ENCODE results near the gene ATP2C1. TPM values are rescaled to one million over a fixed set of nuclear protein-coding genes. Genes with fewer than 3 reads are reported as not detected.

ATP2C1 gene
- total and polyA plus RNA-seq, 9 of the 15 experiments (the other 6 are each of a cell fraction or from before 2014, with no cell fraction given), result 10.0 to 53.5 (median 27.9) TPM

- TF ChIP-seq REST (IDR thresholded peaks at IDR 0.05; ENCODE audit: borderline replicate concordance), result no peak
- 0 out of 2 replicates have a peak, but pooled peaks have one; percentile 55 for TF ChIP-seq REST (CRISPR knock-in tag; IDR thresholded peaks at IDR 0.05; ENCODE audit: low read depth)
- peak; percentile 70 for TF ChIP-seq TAF1 (IDR thresholded peaks at IDR 0.05; ENCODE audit: control insufficient read depth, extremely low read depth, insufficient read depth, low read length, severe bottlenecking)
- TF ChIP-seq ZNF224 (CRISPR knock-in tag; IDR thresholded peaks at IDR 0.05), result peak; percentile 84
- no peak for TF ChIP-seq SNRNP70 (optimal IDR thresholded peaks at IDR 0.05; ENCODE audit: low read depth, low read length)
- TF ChIP-seq PPARD (CRISPR knock-in tag; IDR thresholded peaks at IDR 0.05), result no peak
- peak; percentile 15 for TF ChIP-seq TBP (optimal IDR thresholded peaks at IDR 0.05; ENCODE audit: low read depth, low read length)
- no peak for TF ChIP-seq LCOR (CRISPR knock-in tag; IDR thresholded peaks at IDR 0.05)
- TF ChIP-seq ZBTB9 (CRISPR knock-in tag; IDR thresholded peaks at IDR 0.05), result peak; percentile 54; the same call in 1 of the 2 replicates
- peak; percentile 71 for TF ChIP-seq ETV1 (tag; conservative IDR thresholded peaks at IDR 0.05; ENCODE audit: low read depth)
- TF ChIP-seq ETV5 (CRISPR knock-in tag; IDR thresholded peaks at IDR 0.05; ENCODE audit: low read depth), result no peak
- TF ChIP-seq ZHX1 (conservative IDR thresholded peaks at IDR 0.05; ENCODE audit: low read length), result no peak
- TF ChIP-seq PHF8 (IDR thresholded peaks at IDR 0.05; ENCODE audit: borderline replicate concordance, low read length), result peak; percentile 85
- TF ChIP-seq GATA2 (CRISPR knock-in tag; IDR thresholded peaks at IDR 0.05), result no peak
Observed at GRCh38 chr3:130893376-130894129, at the start of gene ATP2C1 (continued).
